H9 (cell line): ENCODE results near the gene CYB561D1. TPM values are rescaled to one million over a fixed set of nuclear protein-coding genes. Genes with fewer than 3 reads are reported as not detected.

Source experiments
- DNase-seq: peaks from one replicate; pipeline ENCODE4 v3.0.0-alpha.2; 2017
- H2AFZ ChIP-seq: one replicate; pipeline ENCODE4 v1.6.1; 2013; ENCODE audit warnings: mild to moderate bottlenecking, low read length, control low read depth, moderate library complexity
- H2AK5ac ChIP-seq: 2 replicates; pipeline ENCODE4 v1.6.1; 2013; ENCODE audit warnings: low read length, control low read depth, mixed read lengths; ENCODE audit not compliant: insufficient read length
- H2BK120ac ChIP-seq: one replicate; pipeline ENCODE4 v1.6.1; 2013; ENCODE audit warnings: low read depth, mild to moderate bottlenecking, low read length, control low read depth, inconsistent platforms; ENCODE audit not compliant: poor library complexity, severe bottlenecking
- H2BK12ac ChIP-seq: 2 replicates; pipeline ENCODE4 v1.6.1; 2013; ENCODE audit warnings: low read length, control low read depth, mixed read lengths, low read depth; ENCODE audit not compliant: insufficient read length
- H2BK15ac ChIP-seq: 2 replicates; pipeline ENCODE4 v1.6.1; 2013; ENCODE audit warnings: low read depth, low read length, control low read depth
- H2BK20ac ChIP-seq: one replicate; pipeline ENCODE4 v1.6.1; 2013; ENCODE audit warnings: low read depth, mild to moderate bottlenecking, low read length, control low read depth, inconsistent platforms; ENCODE audit not compliant: poor library complexity, severe bottlenecking
- H2BK5ac ChIP-seq: 2 replicates; pipeline ENCODE4 v1.6.1; 2013; ENCODE audit warnings: low read length, control low read depth, mixed read lengths; ENCODE audit not compliant: insufficient read length
- H3K14ac ChIP-seq: 2 replicates; pipeline ENCODE4 v1.6.1; 2013; ENCODE audit warnings: low read length, control low read depth; ENCODE audit not compliant: insufficient read depth
- H3K18ac ChIP-seq: 2 replicates; pipeline ENCODE4 v1.6.1; 2013; ENCODE audit warnings: low read depth, mild to moderate bottlenecking, mixed read lengths, low read length, control low read depth; ENCODE audit not compliant: insufficient read length
- H3K23ac ChIP-seq: 2 replicates; pipeline ENCODE4 v1.6.1; 2013; ENCODE audit warnings: low read length, control low read depth, mixed read lengths, low read depth; ENCODE audit not compliant: insufficient read length
- H3K23me2 ChIP-seq: 2 replicates; pipeline ENCODE4 v1.6.1; 2013; ENCODE audit warnings: low read depth, mild to moderate bottlenecking, mixed read lengths, low read length, control low read depth; ENCODE audit not compliant: insufficient read length, poor library complexity, severe bottlenecking
- H3K27ac ChIP-seq: 2 replicates; pipeline ENCODE4 v1.5.1; 2013; ENCODE audit warnings: low read length, control low read depth, mixed read lengths, low read depth; ENCODE audit not compliant: insufficient read length
- H3K27me3 ChIP-seq: 2 replicates; pipeline ENCODE4 v1.6.1; 2013; ENCODE audit warnings: low read length, control low read depth, inconsistent platforms; ENCODE audit not compliant: insufficient read depth
- H3K4ac ChIP-seq: 2 replicates; pipeline ENCODE4 v1.6.1; 2013; ENCODE audit warnings: low read depth, mild to moderate bottlenecking, control low read depth, inconsistent platforms, low read length, moderate library complexity
- H3K4me1 ChIP-seq: 2 replicates; pipeline ENCODE4 v1.6.1; 2013; ENCODE audit warnings: low read length, control low read depth, inconsistent platforms; ENCODE audit not compliant: insufficient read depth
- H3K4me2 ChIP-seq: 2 replicates; pipeline ENCODE4 v1.6.1; 2013; ENCODE audit warnings: low read length, control low read depth, mixed read lengths; ENCODE audit not compliant: insufficient read length, insufficient read depth
- H3K56ac ChIP-seq: 2 replicates; pipeline ENCODE4 v1.6.1; 2013; ENCODE audit warnings: low read depth, mild to moderate bottlenecking, mixed read lengths, low read length, control low read depth; ENCODE audit not compliant: insufficient read length
- H3K79me1 ChIP-seq: 2 replicates; pipeline ENCODE4 v1.6.1; 2013; ENCODE audit warnings: low read depth, mild to moderate bottlenecking, moderate library complexity, low read length, control low read depth, inconsistent platforms; ENCODE audit not compliant: insufficient read depth, poor library complexity, severe bottlenecking
- H3K79me2 ChIP-seq: 2 replicates; pipeline ENCODE4 v1.6.1; 2013; ENCODE audit warnings: low read length, control low read depth, inconsistent platforms; ENCODE audit not compliant: insufficient read depth
- H3K9ac ChIP-seq: 2 replicates; pipeline ENCODE4 v1.6.1; 2013; ENCODE audit warnings: low read length, control low read depth, mixed read lengths; ENCODE audit not compliant: insufficient read length; ENCODE audit errors: extremely low read depth
- H3K9me3 ChIP-seq: one replicate; pipeline ENCODE4 v1.6.1; 2013; ENCODE audit warnings: low read depth, low read length, inconsistent platforms; ENCODE audit not compliant: control insufficient read depth
- H3T11ph ChIP-seq: one replicate; pipeline ENCODE4 v1.6.1; 2013; ENCODE audit warnings: mild to moderate bottlenecking, low read length, control low read depth, inconsistent platforms
- H4K20me1 ChIP-seq: one replicate; pipeline ENCODE4 v1.6.1; 2013; ENCODE audit not compliant: control insufficient read depth, insufficient read length, insufficient read depth
- H4K5ac ChIP-seq: 2 replicates; pipeline ENCODE4 v1.6.1; 2013; ENCODE audit warnings: low read depth, mild to moderate bottlenecking, mixed read lengths, low read length, control low read depth; ENCODE audit not compliant: insufficient read length
- H4K8ac ChIP-seq: replicated peaks from 2 replicates; pipeline ENCODE4 v1.6.1; 2013; ENCODE audit warnings: low read length, control low read depth, mixed read lengths, low read depth; ENCODE audit not compliant: insufficient read length
- H4K91ac ChIP-seq: 2 replicates; pipeline ENCODE4 v1.6.1; 2013; ENCODE audit warnings: low read depth, mild to moderate bottlenecking, moderate library complexity, mixed read lengths, low read length, control low read depth; ENCODE audit not compliant: insufficient read length
- H3K27ac Mint-ChIP-seq, 3 experiments: 2 replicates in 2 of 3; 3 replicates in 1 of 3; pipeline ENCODE4 v1.8.0; 2020 to 2021; ENCODE audit warnings: mixed read lengths in 3 of 3, mild to moderate bottlenecking in 1 of 3, moderate library complexity in 1 of 3
- H3K27me3 Mint-ChIP-seq: 2 replicates; pipeline ENCODE4 v1.8.0; 2021; ENCODE audit warnings: low read depth, mild to moderate bottlenecking, moderate library complexity, mixed read lengths
- H3K36me3 Mint-ChIP-seq, 3 experiments: 2 replicates in 2 of 3; 3 replicates in 1 of 3; pipeline ENCODE4 v1.8.0; 2020 to 2021; ENCODE audit warnings: low read depth in 3 of 3, mixed read lengths in 3 of 3; ENCODE audit not compliant: insufficient read depth in 1 of 3
- H3K4me1 Mint-ChIP-seq, 2 experiments: 2 replicates each; pipeline ENCODE4 v1.8.0; 2020; ENCODE audit warnings: mixed read lengths in 2 of 2
- H3K4me3 Mint-ChIP-seq, 2 experiments: 2 replicates in 1 of 2; 3 replicates in 1 of 2; pipeline ENCODE4 v1.8.0; 2020 to 2021; ENCODE audit warnings: mild to moderate bottlenecking in 2 of 2, mixed read lengths in 2 of 2, moderate library complexity in 1 of 2
- H3K9me3 Mint-ChIP-seq, 2 experiments: 2 replicates in 1 of 2; 3 replicates in 1 of 2; pipeline ENCODE4 v1.8.0; 2020; ENCODE audit warnings: mild to moderate bottlenecking in 2 of 2, mixed read lengths in 2 of 2, moderate library complexity in 1 of 2
- CTCF ChIP-seq: fragments of 200-600 bp; sonication (generic); conservative IDR thresholded peaks from 3 replicates; pipeline ENCODE4 v1.8.0; 2021; ENCODE audit warnings: antibody characterized with exemption, mild to moderate bottlenecking
- WGBS: extraction: QIAGEN DNeasy Blood & Tissue Kit; methylation state at CpG from one replicate; pipeline ENCODE4 v1.1.7; 2013; ENCODE audit warnings: missing lambda C conversion rate, low lambda C conversion rate, mixed read lengths; ENCODE audit not compliant: insufficient read length; ENCODE audit errors: extremely low coverage; 5-methylcytosine and 5-hydroxymethylcytosine counted together
- total RNA-seq: library from RNA; stranded (reverse); gene quantifications from 2 replicates; pipeline ENCODE4 v1.2.1, GENCODE V29; 2021

Gene CYB561D1
- total RNA-seq, 1 experiment from 2014 or later = 6.5 TPM

GRCh38 chr1:109492779-109493178, 1.1 kb upstream of the CYB561D1 start:
- no peaks in the 10 kb centered on the region for H3K79me1 ChIP-seq
- no peak overlapping the region for H2AK5ac ChIP-seq
- no CpG with 5 or more reads among the region's 4 CpGs for WGBS
- H2AFZ ChIP-seq = no peak overlapping the region
- H2BK5ac ChIP-seq = no peak overlapping the region
- H2BK120ac ChIP-seq = no peak overlapping the region
- no peaks in the 10 kb centered on the region for H4K20me1 ChIP-seq
- H4K91ac ChIP-seq = no peak overlapping the region
- no peak overlapping the region for H3T11ph ChIP-seq
- no peaks in the 10 kb centered on the region for H3K79me2 ChIP-seq
- H3K4me1 ChIP-seq = no peaks in the 10 kb centered on the region
- no peak overlapping the region for H3K4ac ChIP-seq
- Mint-ChIP-seq H3K9me3 (no peaks in the 10 kb centered on the region), H3K27ac (no peak overlapping the region), H3K36me3 (peaks cover 0 to 44% (median 5%) of the 10 kb centered on the region in 3 experiments; a peak in 3 of 7 replicates), H3K4me1 (peaks cover 6 to 9% of the 10 kb centered on the region in 2 experiments), H3K4me3 (peak overlapping the region in 1 of 2 experiments; percentile 28; a peak in 2 of 5 replicates), H3K27me3 (no peaks in the 10 kb centered on the region)
- DNase-seq = no peak
- H3K56ac ChIP-seq = no peak overlapping the region
- no peak for TF ChIP-seq CTCF
- H3K27ac ChIP-seq = no peak overlapping the region
- H3K27me3 ChIP-seq = no peaks in the 10 kb centered on the region
- no peaks in the 10 kb centered on the region for H3K9me3 ChIP-seq
- no peak overlapping the region for H3K23ac ChIP-seq
- H3K9ac ChIP-seq = no peak overlapping the region
- H3K14ac ChIP-seq = no peak overlapping the region
- no peak overlapping the region for H2BK20ac ChIP-seq
- no peak overlapping the region for H4K8ac ChIP-seq
- H3K4me2 ChIP-seq = no peak overlapping the region
- no peak overlapping the region for H2BK15ac ChIP-seq
- H3K18ac ChIP-seq = no peak overlapping the region
- H2BK12ac ChIP-seq = no peak overlapping the region
- no peaks in the 10 kb centered on the region for H3K23me2 ChIP-seq
- no peak overlapping the region for H4K5ac ChIP-seq
